LNCaP clone FGC (cell line): ENCODE measurements around the gene DROSHA.
A peak's percentile ranks its signal among the peaks of the same experiment; 100 is the strongest.
"Not testable (repeated sequence)": the region's sequence is repeated elsewhere in the genome, so short reads cannot be mapped to it uniquely, and the experiment has no call there.

ENCODE experiments used
- DNase-seq: peaks from one replicate; pipeline ENCODE4 v3.0.0-alpha.2; 2011; ENCODE audit warnings: low read depth
- H3K4me3 ChIP-seq: 2 replicates; pipeline ENCODE4 v1.5.1; 2011; ENCODE audit warnings: mild to moderate bottlenecking, low read depth, low read length, control low read depth
- CTCF ChIP-seq: IDR thresholded peaks from 2 replicates; pipeline ENCODE4 v1.5.1; 2012; ENCODE audit warnings: mild to moderate bottlenecking; ENCODE audit not compliant: control insufficient read depth, insufficient read depth; ENCODE audit errors: extremely low read depth

The DROSHA gene

GRCh38 chr5:31404325-31404724, 127.6 kb downstream of the DROSHA start:
- no peak overlapping the region for H3K4me3 ChIP-seq
- no peak for TF ChIP-seq CTCF
- no peak for DNase-seq

GRCh38 chr5:31401691-31402090, 130.2 kb downstream of the DROSHA start:
- no peak for TF ChIP-seq CTCF
- no peak for DNase-seq
- H3K4me3 ChIP-seq: no peak overlapping the region

GRCh38 chr5:31397926-31398557, 133.9 kb downstream of the DROSHA start:
- TF ChIP-seq CTCF: no peak
- DNase-seq: no peak

GRCh38 chr5:31396611-31397295, 135.1 kb downstream of the DROSHA start:
- H3K4me3 ChIP-seq: no peak overlapping the region
- no peak for DNase-seq
- no peak for TF ChIP-seq CTCF

More at GRCh38 chr5:31397926-31398557, 133.9 kb downstream of the DROSHA start:
- H3K4me3 ChIP-seq: no peak overlapping the region

- peak; percentile 7 for DNase-seq
- not testable (repeated sequence) for H3K4me3 ChIP-seq
These were observed 136.3 kb downstream of the DROSHA start for GRCh38 chr5:31395450-31396045.

- no peak overlapping the region for H3K4me3 ChIP-seq
- no peak for DNase-seq
- TF ChIP-seq CTCF: no peak
These were observed 138.8 kb downstream of the DROSHA start for GRCh38 chr5:31393126-31393525.

GRCh38 chr5:31392061-31392460, 139.8 kb downstream of the DROSHA start:
- no peak overlapping the region for H3K4me3 ChIP-seq
- no peak for DNase-seq
- no peak for TF ChIP-seq CTCF
